GM12864 (cell line): ENCODE measurements around the gene REG1B.
"Not testable (repeated sequence)": the region's sequence is repeated elsewhere in the genome, so short reads cannot be mapped to it uniquely, and the experiment has no call there.

Source experiments
- DNase-seq: peaks from one replicate; pipeline ENCODE4 v3.0.0-alpha.2; 2011; ENCODE audit warnings: low read depth
- H3K4me3 ChIP-seq: 2 replicates; pipeline ENCODE4 v1.5.1; 2011; ENCODE audit warnings: mild to moderate bottlenecking, low read depth, low read length, control low read depth
- TF ChIP-seq, protein P1 (sequence below): IDR thresholded peaks from 2 replicates; pipeline ENCODE4 v1.5.1; 2011; ENCODE audit warnings: low read depth, mild to moderate bottlenecking, moderate library complexity, low read length, control low read depth, inconsistent platforms; ENCODE audit errors: missing control alignments

REG1B gene

DNA sequence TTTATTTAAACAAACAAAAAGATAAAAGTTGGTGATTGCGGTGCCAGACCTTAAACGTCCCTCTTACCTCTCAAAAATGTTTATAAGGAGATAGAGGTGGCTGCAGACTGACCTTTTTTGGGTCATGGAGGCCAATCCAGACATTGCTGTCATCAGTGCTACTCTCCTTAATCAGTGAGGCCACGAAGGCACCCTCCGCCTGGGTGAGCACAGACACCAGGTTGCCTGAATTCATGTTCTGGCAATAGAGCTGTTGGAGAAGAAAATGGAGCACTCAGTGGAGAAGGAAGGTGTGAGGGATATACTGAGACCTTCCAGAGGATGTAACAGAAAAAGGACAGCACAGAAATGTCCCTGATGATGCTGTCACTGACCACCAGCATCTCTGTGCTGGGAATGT is 1.5 kb downstream of the REG1B start:
- TF ChIP-seq, protein P1, sequence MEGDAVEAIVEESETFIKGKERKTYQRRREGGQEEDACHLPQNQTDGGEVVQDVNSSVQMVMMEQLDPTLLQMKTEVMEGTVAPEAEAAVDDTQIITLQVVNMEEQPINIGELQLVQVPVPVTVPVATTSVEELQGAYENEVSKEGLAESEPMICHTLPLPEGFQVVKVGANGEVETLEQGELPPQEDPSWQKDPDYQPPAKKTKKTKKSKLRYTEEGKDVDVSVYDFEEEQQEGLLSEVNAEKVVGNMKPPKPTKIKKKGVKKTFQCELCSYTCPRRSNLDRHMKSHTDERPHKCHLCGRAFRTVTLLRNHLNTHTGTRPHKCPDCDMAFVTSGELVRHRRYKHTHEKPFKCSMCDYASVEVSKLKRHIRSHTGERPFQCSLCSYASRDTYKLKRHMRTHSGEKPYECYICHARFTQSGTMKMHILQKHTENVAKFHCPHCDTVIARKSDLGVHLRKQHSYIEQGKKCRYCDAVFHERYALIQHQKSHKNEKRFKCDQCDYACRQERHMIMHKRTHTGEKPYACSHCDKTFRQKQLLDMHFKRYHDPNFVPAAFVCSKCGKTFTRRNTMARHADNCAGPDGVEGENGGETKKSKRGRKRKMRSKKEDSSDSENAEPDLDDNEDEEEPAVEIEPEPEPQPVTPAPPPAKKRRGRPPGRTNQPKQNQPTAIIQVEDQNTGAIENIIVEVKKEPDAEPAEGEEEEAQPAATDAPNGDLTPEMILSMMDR, result no peak
- no peak overlapping the region for H3K4me3 ChIP-seq
- DNase-seq, result no peak

DNA sequence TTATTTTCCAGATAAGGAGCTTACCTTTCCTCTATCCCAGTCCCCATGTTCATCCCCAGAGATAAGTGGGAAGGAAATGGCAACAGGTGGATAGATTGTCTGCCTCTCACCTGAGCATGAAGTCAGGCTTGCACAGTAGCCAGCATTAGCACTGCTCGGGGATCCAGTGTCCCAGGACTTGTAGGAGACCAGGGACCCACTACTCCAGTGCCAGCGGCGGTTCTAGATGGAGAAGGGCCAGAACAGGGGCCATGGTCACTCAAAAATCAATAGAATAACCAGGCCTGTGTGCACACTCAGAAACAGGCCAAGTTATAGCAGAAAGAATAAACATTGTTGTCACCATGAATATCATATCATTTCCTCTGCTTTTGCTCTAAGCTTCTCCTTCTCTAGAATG is 2.4 kb downstream of the REG1B start:
- TF ChIP-seq, protein P1, result no peak
- no peak overlapping the region for H3K4me3 ChIP-seq
- no peak for DNase-seq

DNA sequence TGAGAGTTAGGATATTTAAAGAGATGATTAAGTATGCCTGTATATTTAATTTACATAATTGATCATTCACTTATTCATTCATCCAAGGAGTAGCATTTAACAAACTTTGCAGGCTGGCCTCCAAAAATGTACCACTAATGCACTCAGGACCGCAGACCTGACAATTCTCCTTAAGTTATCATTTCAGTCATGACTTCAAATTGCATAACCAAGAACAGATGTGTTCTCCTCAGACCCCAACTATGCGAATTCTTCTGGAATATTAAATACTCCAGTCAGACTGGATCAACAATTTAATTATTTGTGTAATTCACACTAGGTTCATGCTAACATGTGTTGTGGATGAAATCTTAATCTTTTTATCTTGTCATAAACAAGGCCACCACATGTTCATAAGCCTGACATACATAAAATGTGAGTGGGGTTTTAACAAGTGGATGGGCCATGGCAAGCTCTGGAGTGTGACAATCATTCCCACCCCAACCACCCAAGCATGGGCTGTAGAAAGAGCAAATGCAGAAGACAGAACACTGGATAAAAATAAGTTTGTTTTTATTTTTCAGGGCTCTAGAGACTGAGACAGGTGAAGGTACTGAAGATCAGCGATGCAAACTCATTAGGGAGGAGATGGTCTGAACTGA is 3.2 kb downstream of the REG1B start:
- TF ChIP-seq, protein P1, result no peak
- no peak for DNase-seq
- no peak overlapping the region for H3K4me3 ChIP-seq

DNA sequence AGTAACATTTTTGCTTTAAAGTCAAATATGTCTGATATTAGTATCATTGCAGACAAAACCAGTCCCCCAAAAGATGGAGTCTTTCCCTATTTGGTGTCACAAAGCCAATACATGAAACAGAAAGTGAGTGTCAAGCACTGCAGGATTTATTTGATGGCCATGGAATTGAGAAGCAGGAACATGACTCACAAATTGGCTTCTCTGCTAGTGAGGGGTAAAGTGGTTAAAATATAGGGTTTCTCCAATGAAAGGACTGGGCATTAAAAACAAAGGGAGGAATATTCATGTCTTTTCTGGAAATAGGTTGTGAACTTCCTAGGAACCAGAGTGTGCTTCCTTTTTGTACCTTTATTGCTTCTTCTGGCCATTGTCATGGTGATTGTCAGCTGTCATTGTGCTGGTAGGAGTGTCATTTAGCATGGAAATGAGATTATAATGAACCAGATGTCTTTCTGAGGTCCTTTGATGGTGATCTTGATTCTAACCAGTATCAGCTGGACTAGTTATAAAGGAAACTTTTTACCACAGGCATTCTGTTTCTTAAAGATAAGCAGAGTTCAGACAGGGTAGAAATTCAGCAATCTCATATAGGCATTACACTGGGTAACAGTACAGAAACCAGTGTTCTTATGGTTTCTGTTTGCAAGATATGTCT is 4.1 kb downstream of the REG1B start:
- TF ChIP-seq, protein P1, result no peak
- DNase-seq, result no peak
- H3K4me3 ChIP-seq, result no peak overlapping the region

DNA sequence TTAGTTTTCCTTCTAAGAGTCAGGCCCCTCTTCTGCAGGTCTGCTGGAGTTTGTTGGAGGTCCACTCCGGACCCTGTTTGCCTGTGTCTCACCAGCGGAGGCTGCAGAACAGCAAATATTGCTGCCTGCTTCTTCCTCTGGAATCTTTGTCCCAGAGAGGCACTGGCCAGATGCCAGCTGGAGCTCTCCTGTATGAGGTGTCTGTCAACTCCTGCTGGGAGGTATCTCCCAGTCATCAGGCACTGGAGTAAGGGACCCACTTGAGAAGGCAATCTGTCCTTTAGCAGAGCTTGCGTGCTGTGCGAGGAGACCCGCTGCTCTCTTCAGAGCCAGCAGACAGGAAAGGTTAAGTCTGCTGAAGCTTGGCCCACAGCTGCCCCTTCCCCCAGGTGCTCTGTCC is 4.8 kb downstream of the REG1B start:
- no peak overlapping the region for H3K4me3 ChIP-seq
- TF ChIP-seq, protein P1, result no peak
- no peak for DNase-seq

DNA sequence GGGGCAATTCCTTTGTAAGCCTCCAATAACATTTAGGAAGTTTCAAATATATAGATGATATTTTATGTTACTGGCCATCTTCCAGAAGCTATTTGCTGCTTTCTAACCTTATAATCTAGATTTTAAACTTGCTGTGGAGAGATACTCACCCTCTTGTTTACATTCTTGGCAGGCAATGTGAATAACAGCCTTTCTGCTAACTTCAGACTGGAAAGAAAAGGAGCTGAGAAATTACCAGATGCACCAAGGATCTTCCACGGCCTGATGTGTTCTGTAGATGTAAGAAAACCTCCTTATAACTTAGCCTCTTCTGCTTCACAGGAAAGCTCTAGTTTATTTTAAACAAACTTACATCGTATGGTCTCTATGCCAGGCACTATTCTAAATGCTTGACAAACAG is 16.7 kb downstream of the REG1B start:
- no peak overlapping the region for H3K4me3 ChIP-seq
- TF ChIP-seq, protein P1, result no peak
- DNase-seq, result no peak

DNA sequence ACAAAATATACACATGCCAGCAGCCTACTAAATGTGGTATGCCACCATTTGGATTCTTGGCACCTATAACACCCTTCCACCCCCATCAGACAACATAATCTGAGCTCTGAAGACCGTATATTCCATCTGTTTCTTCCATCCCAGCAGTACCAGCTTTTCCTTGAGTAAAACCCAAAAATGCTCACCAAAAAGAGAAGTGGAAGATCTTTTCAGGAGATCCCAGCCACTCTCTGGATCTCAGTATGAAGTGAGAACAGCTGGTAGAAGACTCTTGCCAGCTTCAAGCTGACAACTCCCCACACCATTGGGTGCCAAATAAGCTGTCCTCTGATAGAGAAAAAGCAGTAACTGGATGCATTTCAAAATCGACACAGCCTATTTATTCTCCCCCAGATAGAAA is 22.6 kb downstream of the REG1B start:
- no peak for DNase-seq
- TF ChIP-seq, protein P1, result no peak
- no peak overlapping the region for H3K4me3 ChIP-seq

DNA sequence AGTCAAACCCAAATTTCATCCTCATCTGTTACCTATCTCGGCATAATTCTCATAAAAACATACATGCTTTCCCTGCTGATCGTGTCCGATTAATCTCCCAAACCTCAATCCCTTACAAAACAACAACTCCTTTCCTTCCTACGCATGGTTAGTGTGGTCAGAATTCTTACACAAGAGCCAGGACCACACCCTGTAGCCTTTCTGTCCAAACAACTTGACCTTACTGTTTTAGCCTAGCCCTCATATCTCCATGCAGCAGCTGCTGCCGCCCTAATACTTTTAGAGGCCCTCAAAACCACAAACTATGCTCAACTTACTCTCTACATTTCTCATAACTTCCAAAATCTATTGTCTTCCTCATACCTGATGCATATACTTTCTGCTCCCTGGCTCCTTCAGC is 33.0 kb downstream of the REG1B start:
- not testable (repeated sequence) for H3K4me3 ChIP-seq, DNase-seq

DNA sequence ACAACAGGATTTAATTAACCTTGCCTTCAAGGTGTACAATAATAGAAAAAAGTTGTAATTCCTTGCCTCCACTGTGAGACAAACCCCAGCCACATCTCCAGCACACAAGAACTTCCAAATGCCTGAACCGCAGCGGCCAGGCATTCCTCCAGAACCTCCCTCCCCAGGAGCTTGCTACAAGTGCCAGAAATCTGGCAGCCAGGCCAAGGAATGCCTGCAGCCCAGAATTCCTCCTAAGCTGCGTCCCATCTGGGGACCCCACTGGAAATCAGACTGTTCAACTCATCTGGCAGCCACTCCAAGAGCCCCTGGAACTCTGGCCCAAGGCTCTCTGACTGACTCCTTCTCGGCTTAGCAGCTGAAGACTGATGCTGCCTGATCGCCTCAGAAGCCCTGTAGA is 34.3 kb downstream of the REG1B start:
- H3K4me3 ChIP-seq, DNase-seq: not testable (repeated sequence)
